H9 (cell line): Measurements from ENCODE around the gene TNFSF8. TPM values are rescaled to one million over a fixed set of nuclear protein-coding genes. Genes with fewer than 3 reads are reported as not detected.

Source experiments
- DNase-seq: peaks from one replicate; pipeline ENCODE4 v3.0.0-alpha.2; 2017
- H2AFZ ChIP-seq: one replicate; pipeline ENCODE4 v1.6.1; 2013; ENCODE audit warnings: mild to moderate bottlenecking, low read length, control low read depth, moderate library complexity
- H2AK5ac ChIP-seq: 2 replicates; pipeline ENCODE4 v1.6.1; 2013; ENCODE audit warnings: low read length, control low read depth, mixed read lengths; ENCODE audit not compliant: insufficient read length
- H2BK120ac ChIP-seq: one replicate; pipeline ENCODE4 v1.6.1; 2013; ENCODE audit warnings: low read depth, mild to moderate bottlenecking, low read length, control low read depth, inconsistent platforms; ENCODE audit not compliant: poor library complexity, severe bottlenecking
- H2BK12ac ChIP-seq: 2 replicates; pipeline ENCODE4 v1.6.1; 2013; ENCODE audit warnings: low read length, control low read depth, mixed read lengths, low read depth; ENCODE audit not compliant: insufficient read length
- H2BK15ac ChIP-seq: 2 replicates; pipeline ENCODE4 v1.6.1; 2013; ENCODE audit warnings: low read depth, low read length, control low read depth
- H2BK20ac ChIP-seq: one replicate; pipeline ENCODE4 v1.6.1; 2013; ENCODE audit warnings: low read depth, mild to moderate bottlenecking, low read length, control low read depth, inconsistent platforms; ENCODE audit not compliant: poor library complexity, severe bottlenecking
- H2BK5ac ChIP-seq: 2 replicates; pipeline ENCODE4 v1.6.1; 2013; ENCODE audit warnings: low read length, control low read depth, mixed read lengths; ENCODE audit not compliant: insufficient read length
- H3K14ac ChIP-seq: 2 replicates; pipeline ENCODE4 v1.6.1; 2013; ENCODE audit warnings: low read length, control low read depth; ENCODE audit not compliant: insufficient read depth
- H3K18ac ChIP-seq: 2 replicates; pipeline ENCODE4 v1.6.1; 2013; ENCODE audit warnings: low read depth, mild to moderate bottlenecking, mixed read lengths, low read length, control low read depth; ENCODE audit not compliant: insufficient read length
- H3K23ac ChIP-seq: 2 replicates; pipeline ENCODE4 v1.6.1; 2013; ENCODE audit warnings: low read length, control low read depth, mixed read lengths, low read depth; ENCODE audit not compliant: insufficient read length
- H3K23me2 ChIP-seq: 2 replicates; pipeline ENCODE4 v1.6.1; 2013; ENCODE audit warnings: low read depth, mild to moderate bottlenecking, mixed read lengths, low read length, control low read depth; ENCODE audit not compliant: insufficient read length, poor library complexity, severe bottlenecking
- H3K27ac ChIP-seq: 2 replicates; pipeline ENCODE4 v1.5.1; 2013; ENCODE audit warnings: low read length, control low read depth, mixed read lengths, low read depth; ENCODE audit not compliant: insufficient read length
- H3K27me3 ChIP-seq: 2 replicates; pipeline ENCODE4 v1.6.1; 2013; ENCODE audit warnings: low read length, control low read depth, inconsistent platforms; ENCODE audit not compliant: insufficient read depth
- H3K4ac ChIP-seq: 2 replicates; pipeline ENCODE4 v1.6.1; 2013; ENCODE audit warnings: low read depth, mild to moderate bottlenecking, control low read depth, inconsistent platforms, low read length, moderate library complexity
- H3K4me1 ChIP-seq: 2 replicates; pipeline ENCODE4 v1.6.1; 2013; ENCODE audit warnings: low read length, control low read depth, inconsistent platforms; ENCODE audit not compliant: insufficient read depth
- H3K4me2 ChIP-seq: 2 replicates; pipeline ENCODE4 v1.6.1; 2013; ENCODE audit warnings: low read length, control low read depth, mixed read lengths; ENCODE audit not compliant: insufficient read length, insufficient read depth
- H3K56ac ChIP-seq: 2 replicates; pipeline ENCODE4 v1.6.1; 2013; ENCODE audit warnings: low read depth, mild to moderate bottlenecking, mixed read lengths, low read length, control low read depth; ENCODE audit not compliant: insufficient read length
- H3K79me1 ChIP-seq: 2 replicates; pipeline ENCODE4 v1.6.1; 2013; ENCODE audit warnings: low read depth, mild to moderate bottlenecking, moderate library complexity, low read length, control low read depth, inconsistent platforms; ENCODE audit not compliant: insufficient read depth, poor library complexity, severe bottlenecking
- H3K79me2 ChIP-seq: 2 replicates; pipeline ENCODE4 v1.6.1; 2013; ENCODE audit warnings: low read length, control low read depth, inconsistent platforms; ENCODE audit not compliant: insufficient read depth
- H3K9ac ChIP-seq: 2 replicates; pipeline ENCODE4 v1.6.1; 2013; ENCODE audit warnings: low read length, control low read depth, mixed read lengths; ENCODE audit not compliant: insufficient read length; ENCODE audit errors: extremely low read depth
- H3K9me3 ChIP-seq: one replicate; pipeline ENCODE4 v1.6.1; 2013; ENCODE audit warnings: low read depth, low read length, inconsistent platforms; ENCODE audit not compliant: control insufficient read depth
- H3T11ph ChIP-seq: one replicate; pipeline ENCODE4 v1.6.1; 2013; ENCODE audit warnings: mild to moderate bottlenecking, low read length, control low read depth, inconsistent platforms
- H4K20me1 ChIP-seq: one replicate; pipeline ENCODE4 v1.6.1; 2013; ENCODE audit not compliant: control insufficient read depth, insufficient read length, insufficient read depth
- H4K5ac ChIP-seq: 2 replicates; pipeline ENCODE4 v1.6.1; 2013; ENCODE audit warnings: low read depth, mild to moderate bottlenecking, mixed read lengths, low read length, control low read depth; ENCODE audit not compliant: insufficient read length
- H4K8ac ChIP-seq: replicated peaks from 2 replicates; pipeline ENCODE4 v1.6.1; 2013; ENCODE audit warnings: low read length, control low read depth, mixed read lengths, low read depth; ENCODE audit not compliant: insufficient read length
- H4K91ac ChIP-seq: 2 replicates; pipeline ENCODE4 v1.6.1; 2013; ENCODE audit warnings: low read depth, mild to moderate bottlenecking, moderate library complexity, mixed read lengths, low read length, control low read depth; ENCODE audit not compliant: insufficient read length
- H3K27ac Mint-ChIP-seq, 3 experiments: 2 replicates in 2 of 3; 3 replicates in 1 of 3; pipeline ENCODE4 v1.8.0; 2020 to 2021; ENCODE audit warnings: mixed read lengths in 3 of 3, mild to moderate bottlenecking in 1 of 3, moderate library complexity in 1 of 3
- H3K27me3 Mint-ChIP-seq: 2 replicates; pipeline ENCODE4 v1.8.0; 2021; ENCODE audit warnings: low read depth, mild to moderate bottlenecking, moderate library complexity, mixed read lengths
- H3K36me3 Mint-ChIP-seq, 3 experiments: 2 replicates in 2 of 3; 3 replicates in 1 of 3; pipeline ENCODE4 v1.8.0; 2020 to 2021; ENCODE audit warnings: low read depth in 3 of 3, mixed read lengths in 3 of 3; ENCODE audit not compliant: insufficient read depth in 1 of 3
- H3K4me1 Mint-ChIP-seq, 2 experiments: 2 replicates each; pipeline ENCODE4 v1.8.0; 2020; ENCODE audit warnings: mixed read lengths in 2 of 2
- H3K4me3 Mint-ChIP-seq, 2 experiments: 2 replicates in 1 of 2; 3 replicates in 1 of 2; pipeline ENCODE4 v1.8.0; 2020 to 2021; ENCODE audit warnings: mild to moderate bottlenecking in 2 of 2, mixed read lengths in 2 of 2, moderate library complexity in 1 of 2
- H3K9me3 Mint-ChIP-seq, 2 experiments: 2 replicates in 1 of 2; 3 replicates in 1 of 2; pipeline ENCODE4 v1.8.0; 2020; ENCODE audit warnings: mild to moderate bottlenecking in 2 of 2, mixed read lengths in 2 of 2, moderate library complexity in 1 of 2
- CTCF ChIP-seq: fragments of 200-600 bp; sonication (generic); conservative IDR thresholded peaks from 3 replicates; pipeline ENCODE4 v1.8.0; 2021; ENCODE audit warnings: antibody characterized with exemption, mild to moderate bottlenecking
- total RNA-seq: library from RNA; stranded (reverse); gene quantifications from 2 replicates; pipeline ENCODE4 v1.2.1, GENCODE V29; 2021

Gene TNFSF8
- total RNA-seq, 1 experiment from 2014 or later, result not detected

- no peak overlapping the region for H2BK15ac ChIP-seq
- H4K91ac ChIP-seq, result no peak overlapping the region
- no peak overlapping the region for H3K4me2 ChIP-seq
- H3K4me1 ChIP-seq, result no peaks in the 10 kb centered on the region
- H3K56ac ChIP-seq, result no peak overlapping the region
- H4K8ac ChIP-seq, result no peak overlapping the region
- no peak overlapping the region for H3K18ac ChIP-seq
- no peak overlapping the region for H4K5ac ChIP-seq
- H2BK20ac ChIP-seq, result no peak overlapping the region
- no peak overlapping the region for H3K9ac ChIP-seq
- Mint-ChIP-seq H3K4me1 (peaks cover 27 to 46% of the 10 kb centered on the region in 2 experiments), H3K27ac (no peak overlapping the region), H3K9me3 (peaks cover 0 to 5% of the 10 kb centered on the region in 2 experiments; a peak in 1 of 5 replicates), H3K4me3 (no peak overlapping the region), H3K27me3 (peaks cover 97% of the 10 kb centered on the region), H3K36me3 (no peaks in the 10 kb centered on the region)
- H4K20me1 ChIP-seq, result no peaks in the 10 kb centered on the region
- H2BK120ac ChIP-seq, result no peak overlapping the region
- H3K27me3 ChIP-seq, result peaks cover 85% of the 10 kb centered on the region
- H2BK5ac ChIP-seq, result no peak overlapping the region
- no peak overlapping the region for H3K23ac ChIP-seq
- H3K79me1 ChIP-seq, result no peaks in the 10 kb centered on the region
- H2AK5ac ChIP-seq, result no peak overlapping the region
- H2AFZ ChIP-seq, result no peak overlapping the region
- no peak for TF ChIP-seq CTCF
- no peak overlapping the region for H3K27ac ChIP-seq
- H3K9me3 ChIP-seq, result no peaks in the 10 kb centered on the region
- no peaks in the 10 kb centered on the region for H3K23me2 ChIP-seq
- H3K14ac ChIP-seq, result no peak overlapping the region
- no peak overlapping the region for H2BK12ac ChIP-seq
- H3T11ph ChIP-seq, result no peak overlapping the region
- DNase-seq, result no peak
- H3K79me2 ChIP-seq, result no peaks in the 10 kb centered on the region
- H3K4ac ChIP-seq, result no peak overlapping the region
These were observed 6.1 kb downstream of the TNFSF8 start for GRCh38 chr9:114924327-114924726.
